Measurements from ENCODE around the gene RALGAPA2. TPM values are rescaled to one million over a fixed set of nuclear protein-coding genes. Genes with fewer than 3 reads are reported as not detected.

RALGAPA2 gene
- total RNA-seq, 1 experiment from 2014 or later, result 9.8 TPM

- no TSS peak for BruUV-seq (replicated peaks)
- CTCF ChIA-PET, result no interaction called here
- intact Hi-C loops (cut with micrococcal nuclease), result no loop called here
Measured at GRCh38 chr20:20501128-20501527, 211.3 kb downstream of the RALGAPA2 start.

GRCh38 chr20:20500312-20500711 lies 212.1 kb downstream of the RALGAPA2 start:
- BruUV-seq (replicated peaks), result no TSS peak
- H2AFZ ChIP-seq (ENCODE audit: low read length), result no peak overlapping the region
- H3K4me2 ChIP-seq (ENCODE audit: low read length), result no peak overlapping the region
- no peaks in the 10 kb centered on the region for H3K27me3 ChIP-seq (ENCODE audit: low read length)
- H3K4me1 ChIP-seq (ENCODE audit: insufficient read depth, low read length), result peaks cover 5% of the 10 kb centered on the region; the same call in 1 of the 2 replicates
- no peak for DNase-seq
- H3K9me3 ChIP-seq (ENCODE audit: low read length), result no peaks in the 10 kb centered on the region
- ATAC-seq, result no peak
- no peaks in the 10 kb centered on the region for H3K9me2 ChIP-seq (replicated peaks; ENCODE audit: low read length)
- intact Hi-C loops (cut with micrococcal nuclease), result no loop called here
- ChIA-PET POLR2A (ENCODE audit: unreplicated experiment) (no interaction called here), CTCF (no interaction called here)
- TF ChIP-seq, protein P1, sequence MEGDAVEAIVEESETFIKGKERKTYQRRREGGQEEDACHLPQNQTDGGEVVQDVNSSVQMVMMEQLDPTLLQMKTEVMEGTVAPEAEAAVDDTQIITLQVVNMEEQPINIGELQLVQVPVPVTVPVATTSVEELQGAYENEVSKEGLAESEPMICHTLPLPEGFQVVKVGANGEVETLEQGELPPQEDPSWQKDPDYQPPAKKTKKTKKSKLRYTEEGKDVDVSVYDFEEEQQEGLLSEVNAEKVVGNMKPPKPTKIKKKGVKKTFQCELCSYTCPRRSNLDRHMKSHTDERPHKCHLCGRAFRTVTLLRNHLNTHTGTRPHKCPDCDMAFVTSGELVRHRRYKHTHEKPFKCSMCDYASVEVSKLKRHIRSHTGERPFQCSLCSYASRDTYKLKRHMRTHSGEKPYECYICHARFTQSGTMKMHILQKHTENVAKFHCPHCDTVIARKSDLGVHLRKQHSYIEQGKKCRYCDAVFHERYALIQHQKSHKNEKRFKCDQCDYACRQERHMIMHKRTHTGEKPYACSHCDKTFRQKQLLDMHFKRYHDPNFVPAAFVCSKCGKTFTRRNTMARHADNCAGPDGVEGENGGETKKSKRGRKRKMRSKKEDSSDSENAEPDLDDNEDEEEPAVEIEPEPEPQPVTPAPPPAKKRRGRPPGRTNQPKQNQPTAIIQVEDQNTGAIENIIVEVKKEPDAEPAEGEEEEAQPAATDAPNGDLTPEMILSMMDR (conservative IDR thresholded peaks at IDR 0.05; ENCODE audit: low read depth, low read length), result no peak
- no peak for TF ChIP-seq EZH2phosphoT487 (IDR thresholded peaks at IDR 0.05; ENCODE audit: borderline replicate concordance, low read length)
- TF ChIP-seq EZH2 (IDR thresholded peaks at IDR 0.05; ENCODE audit: low read length, unreplicated experiment), result no peak
- no peak overlapping the region for H3K27ac ChIP-seq (ENCODE audit: low read length)
- H4K20me1 ChIP-seq (ENCODE audit: low read length), result no peaks in the 10 kb centered on the region
- no peak overlapping the region for H3K4me3 ChIP-seq (ENCODE audit: low read length)
- no peaks in the 10 kb centered on the region for H3K79me2 ChIP-seq (ENCODE audit: low read length)
- H3K9ac ChIP-seq (ENCODE audit: low read length), result no peak overlapping the region
- no peaks in the 10 kb centered on the region for H3K36me3 ChIP-seq (ENCODE audit: low read depth, low read length)
- no peaks in the 10 kb centered on the region for H3F3A ChIP-seq (ENCODE audit: low read length, unreplicated experiment)

More at GRCh38 chr20:20501128-20501527, 211.3 kb downstream of the RALGAPA2 start:
- Histone ChIP-seq H3K4me2 (ENCODE audit: low read length) (no peak overlapping the region), H3K27ac (ENCODE audit: low read length) (no peak overlapping the region), H3K9ac (ENCODE audit: low read length) (no peak overlapping the region), H3K4me3 (ENCODE audit: low read length) (no peak overlapping the region), H3F3A (ENCODE audit: low read length, unreplicated experiment) (no peaks in the 10 kb centered on the region), H4K20me1 (ENCODE audit: low read length) (no peaks in the 10 kb centered on the region), H3K36me3 (ENCODE audit: low read depth, low read length) (no peaks in the 10 kb centered on the region), H3K9me3 (ENCODE audit: low read length) (no peaks in the 10 kb centered on the region), H3K9me2 (replicated peaks; ENCODE audit: low read length) (no peaks in the 10 kb centered on the region), H3K27me3 (ENCODE audit: low read length) (no peaks in the 10 kb centered on the region), H2AFZ (ENCODE audit: low read length) (no peak overlapping the region), H3K79me2 (ENCODE audit: low read length) (no peaks in the 10 kb centered on the region), H3K4me1 (ENCODE audit: insufficient read depth, low read length) (peaks cover 5% of the 10 kb centered on the region; the same call in 1 of the 2 replicates)
- POLR2A ChIA-PET (ENCODE audit: unreplicated experiment), result no interaction called here
- DNase-seq (no peak), ATAC-seq (no peak)
- no peak for TF ChIP-seq EZH2 (IDR thresholded peaks at IDR 0.05; ENCODE audit: low read length, unreplicated experiment)
- TF ChIP-seq, protein P1 (conservative IDR thresholded peaks at IDR 0.05; ENCODE audit: low read depth, low read length), result no peak

DNA sequence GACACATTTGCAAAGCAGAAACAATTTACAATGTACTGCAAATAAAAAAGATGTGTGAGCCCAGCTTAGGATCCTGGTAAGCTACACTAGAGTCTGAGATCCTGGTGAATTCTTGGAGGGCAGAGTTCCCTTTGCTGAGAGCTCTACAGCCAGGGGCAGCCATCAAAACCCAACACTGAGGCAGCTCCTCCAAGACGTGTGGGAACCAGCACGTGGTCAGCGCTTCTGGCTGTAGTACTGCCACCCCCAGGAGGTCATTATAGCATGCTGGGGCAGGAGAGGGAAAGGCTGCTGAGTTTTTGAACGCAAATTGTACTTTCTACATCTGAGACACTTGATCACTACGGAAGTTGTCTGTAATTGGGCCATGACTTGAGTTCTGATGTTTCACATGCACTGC lies 213.0 kb downstream of the RALGAPA2 start:
- H3K9ac ChIP-seq (ENCODE audit: low read length), result no peak overlapping the region
- ChIA-PET POLR2A (ENCODE audit: unreplicated experiment) (no interaction called here), CTCF (no interaction called here)
- H3K4me1 ChIP-seq (ENCODE audit: insufficient read depth, low read length), result peaks cover 5% of the 10 kb centered on the region; the same call in 1 of the 2 replicates
- no peaks in the 10 kb centered on the region for H3K9me3 ChIP-seq (ENCODE audit: low read length)
- no peak overlapping the region for H3K27ac ChIP-seq (ENCODE audit: low read length)
- no peaks in the 10 kb centered on the region for H3K36me3 ChIP-seq (ENCODE audit: low read depth, low read length)
- H4K20me1 ChIP-seq (ENCODE audit: low read length), result no peaks in the 10 kb centered on the region
- no peaks in the 10 kb centered on the region for H3F3A ChIP-seq (ENCODE audit: low read length, unreplicated experiment)
- no peaks in the 10 kb centered on the region for H3K27me3 ChIP-seq (ENCODE audit: low read length)
- no peaks in the 10 kb centered on the region for H3K79me2 ChIP-seq (ENCODE audit: low read length)
- DNase-seq (no peak), ATAC-seq (no peak)
- no peak overlapping the region for H3K4me2 ChIP-seq (ENCODE audit: low read length)
- H2AFZ ChIP-seq (ENCODE audit: low read length), result no peak overlapping the region
- intact Hi-C loops (cut with micrococcal nuclease), result no loop called here
- TF ChIP-seq EZH2phosphoT487 (IDR thresholded peaks at IDR 0.05; ENCODE audit: borderline replicate concordance, low read length), result no peak
- TF ChIP-seq, protein P1 (conservative IDR thresholded peaks at IDR 0.05; ENCODE audit: low read depth, low read length), result no peak
- TF ChIP-seq EZH2 (IDR thresholded peaks at IDR 0.05; ENCODE audit: low read length, unreplicated experiment), result no peak
- H3K9me2 ChIP-seq (replicated peaks; ENCODE audit: low read length), result no peaks in the 10 kb centered on the region
- no peak overlapping the region for H3K4me3 ChIP-seq (ENCODE audit: low read length)
- no TSS peak for BruUV-seq (replicated peaks)
